ENCODE data around the gene NQO1.

The NQO1 gene

DNA sequence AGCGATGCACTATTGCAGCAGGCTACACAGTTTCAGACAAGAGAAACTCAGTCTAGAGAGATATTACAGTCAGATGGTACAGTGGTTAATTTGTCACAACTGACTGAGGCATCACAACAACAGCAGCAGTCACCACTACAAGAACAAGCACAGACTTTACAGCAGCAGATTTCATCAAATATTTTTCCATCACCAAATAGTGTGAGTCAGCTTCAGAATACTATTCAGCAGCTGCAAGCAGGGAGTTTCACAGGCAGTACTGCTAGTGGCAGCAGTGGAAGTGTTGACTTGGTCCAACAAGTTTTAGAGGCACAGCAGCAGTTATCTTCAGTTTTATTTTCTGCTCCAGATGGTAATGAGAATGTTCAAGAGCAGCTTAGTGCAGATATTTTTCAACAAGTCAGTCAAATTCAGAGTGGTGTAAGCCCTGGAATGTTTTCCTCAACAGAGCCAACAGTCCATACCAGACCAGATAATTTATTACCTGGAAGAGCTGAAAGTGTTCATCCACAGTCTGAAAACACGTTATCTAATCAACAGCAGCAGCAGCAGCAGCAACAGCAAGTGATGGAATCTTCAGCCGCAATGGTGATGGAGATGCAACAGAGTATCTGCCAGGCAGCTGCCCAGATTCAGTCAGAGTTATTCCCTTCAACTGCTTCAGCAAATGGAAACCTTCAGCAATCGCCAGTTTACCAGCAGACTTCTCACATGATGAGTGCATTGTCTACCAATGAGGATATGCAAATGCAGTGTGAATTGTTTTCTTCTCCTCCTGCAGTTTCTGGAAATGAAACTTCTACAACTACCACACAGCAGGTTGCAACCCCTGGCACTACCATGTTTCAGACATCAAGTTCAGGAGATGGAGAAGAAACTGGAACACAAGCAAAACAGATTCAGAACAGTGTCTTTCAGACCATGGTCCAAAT is 34.1 kb downstream of the NQO1 start:
- Histone ChIP-seq H3K4me3 (ENCODE audit: low read length) (no peak overlapping the region), H3K36me3 (ENCODE audit: control insufficient read depth, insufficient read depth, low read length) (peaks cover 23% of the 10 kb centered on the region), H3K27ac (ENCODE audit: low read depth, low read length) (no peak overlapping the region), H3K9ac (ENCODE audit: low read length) (no peak overlapping the region), H3K4me1 (ENCODE audit: control insufficient read depth, insufficient read depth, low read length) (no peaks in the 10 kb centered on the region), H3K27me3 (ENCODE audit: control insufficient read depth, insufficient read depth, low read length) (no peaks in the 10 kb centered on the region)

DNA sequence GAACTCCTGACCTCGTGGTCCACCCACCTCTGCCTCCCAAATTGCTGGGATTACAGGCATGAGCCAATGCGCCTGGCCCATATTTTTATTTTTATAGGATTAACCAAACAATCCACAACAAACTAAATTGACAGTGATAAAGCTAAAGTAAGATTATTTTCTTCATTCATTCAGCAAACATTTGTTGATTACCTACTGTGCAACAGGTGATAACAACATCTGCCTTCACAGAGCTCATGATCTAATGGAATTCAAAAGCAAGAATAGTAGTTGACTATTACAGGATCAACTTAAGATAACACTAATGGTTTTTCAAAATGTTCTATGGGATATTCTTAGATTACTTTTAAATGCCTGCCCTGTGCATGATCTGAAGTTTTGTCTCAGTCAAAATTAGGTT is 37.8 kb downstream of the NQO1 start:
- H3K36me3 ChIP-seq (ENCODE audit: control insufficient read depth, insufficient read depth, low read length): peaks cover 19% of the 10 kb centered on the region
- no peaks in the 10 kb centered on the region for H3K27me3 ChIP-seq (ENCODE audit: control insufficient read depth, insufficient read depth, low read length)
- no peak overlapping the region for H3K9ac ChIP-seq (ENCODE audit: low read length)
- H3K4me1 ChIP-seq (ENCODE audit: control insufficient read depth, insufficient read depth, low read length): no peaks in the 10 kb centered on the region
- no peak overlapping the region for H3K27ac ChIP-seq (ENCODE audit: low read depth, low read length)
- H3K4me3 ChIP-seq (ENCODE audit: low read length): no peak overlapping the region

DNA sequence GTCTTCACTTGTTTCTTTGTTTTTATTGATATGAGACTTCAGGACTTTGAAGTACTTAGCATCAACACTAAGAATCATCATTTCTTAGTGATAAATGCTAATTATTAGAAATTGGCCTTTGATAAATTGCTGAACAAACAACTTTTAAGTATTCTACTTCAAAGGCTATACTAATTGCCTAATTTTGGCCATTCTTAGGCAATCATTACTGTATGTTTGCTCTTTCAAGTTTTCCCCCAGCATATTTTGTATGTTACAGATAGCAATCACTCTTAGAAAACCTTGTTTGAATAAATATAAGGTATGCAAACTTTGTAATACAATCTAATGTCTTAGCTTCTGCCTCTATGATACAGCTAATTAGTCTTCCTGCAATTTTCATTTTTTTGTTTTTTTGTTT is 46.0 kb downstream of the NQO1 start:
- Histone ChIP-seq H3K27ac (ENCODE audit: low read depth, low read length) (no peak overlapping the region), H3K36me3 (ENCODE audit: control insufficient read depth, insufficient read depth, low read length) (peaks cover 13% of the 10 kb centered on the region), H3K4me3 (ENCODE audit: low read length) (no peak overlapping the region), H3K27me3 (ENCODE audit: control insufficient read depth, insufficient read depth, low read length) (no peaks in the 10 kb centered on the region), H3K4me1 (ENCODE audit: control insufficient read depth, insufficient read depth, low read length) (no peaks in the 10 kb centered on the region), H3K9ac (ENCODE audit: low read length) (no peak overlapping the region)

DNA sequence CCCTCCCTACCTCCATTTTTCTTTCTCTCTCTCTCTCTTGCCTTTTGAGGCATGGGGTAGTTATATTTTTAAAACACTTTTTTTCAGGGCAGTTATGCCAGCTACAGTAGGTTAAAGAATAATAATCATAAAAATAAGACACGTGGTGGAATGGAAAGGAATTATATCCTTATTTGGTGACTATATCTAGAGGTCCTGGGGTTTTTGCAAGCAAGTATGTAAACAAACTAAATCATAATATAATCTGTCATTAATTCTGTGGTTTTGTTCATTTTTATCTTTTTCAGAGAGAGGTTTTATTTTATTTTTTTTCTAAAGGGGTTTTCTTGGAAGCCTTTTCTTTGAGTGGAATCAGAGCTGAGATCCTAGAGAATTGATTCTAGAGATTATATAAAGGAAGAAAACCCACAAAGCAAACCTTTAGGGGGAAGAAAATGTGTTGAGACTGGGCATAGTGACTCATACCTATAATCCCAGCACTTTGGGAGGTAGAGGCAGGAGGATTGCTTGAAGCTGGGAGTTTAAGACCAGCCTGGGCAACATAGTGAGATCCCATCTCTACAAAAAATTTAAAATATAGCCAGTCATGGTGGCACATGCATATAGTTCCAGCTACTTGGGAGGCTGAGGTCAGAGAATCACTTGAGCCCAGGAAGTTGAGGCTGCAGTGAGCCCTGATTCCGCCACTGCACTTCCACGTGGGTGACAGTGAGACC is 53.2 kb downstream of the NQO1 start:
- peaks cover 9% of the 10 kb centered on the region for H3K36me3 ChIP-seq (ENCODE audit: control insufficient read depth, insufficient read depth, low read length)

DNA sequence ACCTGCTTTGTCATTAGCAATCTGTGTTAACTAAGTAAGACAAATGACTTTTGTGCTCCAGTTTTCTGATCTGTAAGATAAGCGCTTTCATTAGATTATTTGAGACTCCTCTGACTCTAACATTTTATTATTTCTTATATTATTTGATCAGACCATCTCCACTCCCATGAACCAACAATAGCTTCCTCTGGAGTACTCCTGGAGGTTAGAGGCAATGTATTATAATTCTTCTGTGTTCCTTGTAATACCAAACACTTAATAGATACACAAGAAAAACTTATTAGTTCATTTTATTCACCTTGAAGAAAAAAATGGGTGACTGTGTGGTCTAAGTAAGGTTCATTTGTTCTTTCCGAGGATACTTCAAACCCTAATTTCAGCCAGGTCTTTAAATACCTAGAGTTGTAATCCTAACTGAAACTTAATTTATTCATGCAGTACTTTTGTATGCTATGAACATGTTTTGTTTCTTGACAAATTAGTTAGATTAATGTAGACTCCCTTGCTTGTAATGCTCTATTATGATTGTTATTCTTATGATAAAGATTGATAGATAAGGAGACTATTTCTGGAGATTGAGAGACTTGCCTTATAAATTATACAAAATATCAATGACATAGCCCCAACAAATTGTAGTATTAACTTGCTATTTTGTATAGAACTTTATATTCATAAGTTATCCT is 53.9 kb downstream of the NQO1 start:
- no peaks in the 10 kb centered on the region for H3K27me3 ChIP-seq (ENCODE audit: control insufficient read depth, insufficient read depth, low read length)
- H3K9ac ChIP-seq (ENCODE audit: low read length): no peak overlapping the region
- no peak overlapping the region for H3K4me3 ChIP-seq (ENCODE audit: low read length)
- no peak overlapping the region for H3K27ac ChIP-seq (ENCODE audit: low read depth, low read length)
- no peaks in the 10 kb centered on the region for H3K4me1 ChIP-seq (ENCODE audit: control insufficient read depth, insufficient read depth, low read length)
- peaks cover 9% of the 10 kb centered on the region for H3K36me3 ChIP-seq (ENCODE audit: control insufficient read depth, insufficient read depth, low read length)

More for the DNA sequence above, 53.2 kb downstream of the NQO1 start:
- no peaks in the 10 kb centered on the region for H3K4me1 ChIP-seq (ENCODE audit: control insufficient read depth, insufficient read depth, low read length)
- H3K9ac ChIP-seq (ENCODE audit: low read length): no peak overlapping the region
- H3K27ac ChIP-seq (ENCODE audit: low read depth, low read length): no peak overlapping the region
- no peaks in the 10 kb centered on the region for H3K27me3 ChIP-seq (ENCODE audit: control insufficient read depth, insufficient read depth, low read length)
- H3K4me3 ChIP-seq (ENCODE audit: low read length): no peak overlapping the region

DNA sequence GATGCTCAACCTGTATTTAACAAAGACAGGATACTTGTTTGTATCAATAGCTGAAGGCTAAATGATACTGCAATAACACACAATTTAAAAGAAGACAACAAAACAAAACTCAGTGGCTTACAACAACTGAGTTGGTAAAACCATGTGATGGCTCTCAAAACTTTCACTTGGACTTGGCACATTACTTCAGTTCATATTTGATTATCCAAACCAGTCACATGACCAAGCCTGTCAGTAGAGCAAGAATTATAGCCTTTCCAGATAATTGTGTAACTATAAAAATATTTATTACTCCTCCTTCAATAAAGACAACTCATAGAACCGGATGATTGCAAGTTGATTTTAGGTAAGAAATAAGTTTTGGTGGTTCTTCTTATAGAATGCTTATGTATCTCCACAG is 56.8 kb downstream of the NQO1 start:
- Histone ChIP-seq H3K4me3 (ENCODE audit: low read length) (no peak overlapping the region), H3K27ac (ENCODE audit: low read depth, low read length) (no peak overlapping the region), H3K9ac (ENCODE audit: low read length) (no peak overlapping the region), H3K27me3 (ENCODE audit: control insufficient read depth, insufficient read depth, low read length) (no peaks in the 10 kb centered on the region), H3K4me1 (ENCODE audit: control insufficient read depth, insufficient read depth, low read length) (no peaks in the 10 kb centered on the region), H3K36me3 (ENCODE audit: control insufficient read depth, insufficient read depth, low read length) (no peaks in the 10 kb centered on the region)

DNA sequence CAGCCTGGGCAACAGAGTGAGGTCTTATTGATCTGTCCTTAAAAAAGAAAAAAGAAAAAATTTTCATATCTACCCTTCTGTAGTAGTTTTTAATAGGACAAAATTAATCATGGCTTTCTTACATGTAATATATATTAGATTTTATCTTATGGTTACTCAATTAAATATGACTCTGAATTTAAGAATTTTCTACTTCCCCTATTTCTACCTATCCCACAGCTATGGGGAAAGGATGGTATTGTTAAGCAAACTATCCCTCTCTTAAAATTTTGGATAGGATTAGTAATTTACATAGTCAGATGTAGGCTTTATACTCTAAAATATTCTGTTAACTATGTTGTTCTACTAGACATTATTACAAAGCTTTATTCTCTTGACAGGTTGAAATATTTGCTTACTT is 62.5 kb downstream of the NQO1 start:
- peaks cover 2% of the 10 kb centered on the region for H3K36me3 ChIP-seq (ENCODE audit: control insufficient read depth, insufficient read depth, low read length)

DNA sequence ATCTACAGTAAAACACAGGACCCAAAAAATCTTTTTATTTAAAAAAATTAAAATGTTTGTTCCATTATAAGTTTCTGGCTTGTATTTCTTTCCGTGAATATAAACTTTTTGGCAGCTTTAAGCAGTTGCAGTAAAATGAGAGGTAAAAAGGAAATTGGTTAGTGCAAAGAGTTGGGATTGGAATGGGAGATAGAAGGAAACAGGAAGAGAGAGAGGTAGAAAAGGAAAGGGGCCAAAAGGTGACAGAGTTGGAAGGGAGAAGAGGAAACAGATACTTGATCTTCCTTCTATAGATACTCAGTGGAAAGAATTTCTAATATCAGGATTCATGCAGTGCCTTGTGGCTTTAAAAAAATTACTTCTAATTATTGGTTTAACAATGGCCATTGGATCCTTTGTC is 63.5 kb downstream of the NQO1 start:
- Histone ChIP-seq H3K36me3 (ENCODE audit: control insufficient read depth, insufficient read depth, low read length) (peaks cover 2% of the 10 kb centered on the region), H3K27ac (ENCODE audit: low read depth, low read length) (no peak overlapping the region), H3K4me3 (ENCODE audit: low read length) (no peak overlapping the region), H3K9ac (ENCODE audit: low read length) (no peak overlapping the region), H3K27me3 (ENCODE audit: control insufficient read depth, insufficient read depth, low read length) (no peaks in the 10 kb centered on the region), H3K4me1 (ENCODE audit: control insufficient read depth, insufficient read depth, low read length) (no peaks in the 10 kb centered on the region)

More for the DNA sequence above, 62.5 kb downstream of the NQO1 start:
- Histone ChIP-seq H3K27me3 (ENCODE audit: control insufficient read depth, insufficient read depth, low read length) (no peaks in the 10 kb centered on the region), H3K4me3 (ENCODE audit: low read length) (no peak overlapping the region), H3K27ac (ENCODE audit: low read depth, low read length) (no peak overlapping the region), H3K4me1 (ENCODE audit: control insufficient read depth, insufficient read depth, low read length) (no peaks in the 10 kb centered on the region), H3K9ac (ENCODE audit: low read length) (no peak overlapping the region)

DNA sequence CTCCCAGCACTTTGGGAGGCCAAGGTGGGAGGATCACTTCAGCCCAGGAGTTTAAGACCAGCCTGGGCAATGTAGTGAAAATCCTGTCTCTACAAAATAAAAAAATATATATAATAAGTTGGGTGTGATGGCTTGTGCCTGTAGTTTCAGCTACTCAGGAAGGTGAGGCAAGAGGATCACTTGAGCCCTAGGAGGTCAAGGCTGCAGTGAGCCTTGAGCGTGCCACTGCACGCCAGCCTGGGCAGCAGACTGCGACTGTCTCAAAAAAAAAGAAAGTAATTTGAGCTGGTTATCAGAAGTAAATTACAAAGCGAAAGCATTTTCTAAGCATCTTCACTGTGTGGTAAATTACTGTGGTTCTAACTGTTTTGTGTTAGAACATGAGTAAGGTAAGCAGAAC is 66.2 kb downstream of the NQO1 start:
- no peak overlapping the region for H3K4me3 ChIP-seq (ENCODE audit: low read length)
- H3K27ac ChIP-seq (ENCODE audit: low read depth, low read length): no peak overlapping the region
- peaks cover 2% of the 10 kb centered on the region for H3K36me3 ChIP-seq (ENCODE audit: control insufficient read depth, insufficient read depth, low read length)
- no peak overlapping the region for H3K9ac ChIP-seq (ENCODE audit: low read length)
- H3K4me1 ChIP-seq (ENCODE audit: control insufficient read depth, insufficient read depth, low read length): no peaks in the 10 kb centered on the region
- no peaks in the 10 kb centered on the region for H3K27me3 ChIP-seq (ENCODE audit: control insufficient read depth, insufficient read depth, low read length)
